B cell (primary cell): Measurements from ENCODE around the gene CENPX. TPM values are rescaled to one million over a fixed set of nuclear protein-coding genes. Genes with fewer than 3 reads are reported as not detected.

ENCODE experiments used
- ATAC-seq: fragments of 200-7000 bp; cut with Tn5 transposase; one replicate; pipeline ENCODE4 v1.10.0; 2021; ENCODE audit warnings: low read depth, mild to moderate bottlenecking, moderate number of reproducible peaks, moderate library complexity
- CTCF ChIA-PET: fragments of 350-600 bp; sonication (Branson Sonifier 250); formaldehyde crosslinking; loops from one replicate; lab custom pipeline; 2021; ENCODE audit warnings: antibody characterized with exemption, inconsistent platforms; lab: Charles Lee
- POLR2A ChIA-PET: fragments of 350-600 bp; sonication (Branson Sonifier 250); formaldehyde crosslinking; loops from one replicate; lab custom pipeline; 2021; ENCODE audit warnings: antibody characterized with exemption; lab: Charles Lee
- DNase-seq: peaks from one replicate; pipeline ENCODE4 v3.0.0; 2013
- H2AFZ ChIP-seq: 2 replicates; pipeline ENCODE4 v1.6.1; 2012; ENCODE audit warnings: mild to moderate bottlenecking, low read depth, low read length; ENCODE audit not compliant: insufficient read depth, poor library complexity, severe bottlenecking
- H3K27ac ChIP-seq, 2 donors: 1 replicate in 1 of 2; 2 replicates in 1 of 2; pipeline ENCODE4 v1.5.1; 2012 to 2013; ENCODE audit warnings: low read length in 2 of 2, mild to moderate bottlenecking in 2 of 2, moderate library complexity in 1 of 2
- H3K27me3 ChIP-seq, 4 experiments: fragments of 200-600 bp in 1 of 4; sonication (generic) in 1 of 4; replicated peaks in 1 of 4; 1 replicate in 2 of 4; 2 replicates in 2 of 4; pipeline versions ENCODE4 v1.6.1 to v1.7.0; 2013 to 2016; ENCODE audit warnings: low read length in 3 of 4, mild to moderate bottlenecking in 2 of 4, mixed read lengths in 1 of 4, moderate library complexity in 1 of 4; ENCODE audit not compliant: insufficient read depth in 4 of 4, control insufficient read depth in 3 of 4; ENCODE audit errors: control extremely low read depth in 1 of 4
- H3K36me3 ChIP-seq, 2 experiments: replicated peaks in 1 of 2; 1 replicate in 1 of 2; 2 replicates in 1 of 2; pipeline versions ENCODE4 v1.6.1 to v1.7.1; 2013; ENCODE audit warnings: low read length in 1 of 2; ENCODE audit not compliant: insufficient read depth in 2 of 2, control insufficient read depth in 1 of 2; ENCODE audit errors: control extremely low read depth in 1 of 2, extremely low read depth in 1 of 2
- H3K4me1 ChIP-seq, 2 donors: fragments of 200-600 bp in 1 of 2; sonication (generic) in 1 of 2; 1 replicate in 1 of 2; 2 replicates in 1 of 2; pipeline versions ENCODE4 v1.5.1 to v1.6.1; 2013 to 2017; ENCODE audit warnings: low read length in 2 of 2; ENCODE audit not compliant: control insufficient read depth in 2 of 2, insufficient read depth in 2 of 2
- H3K4me2 ChIP-seq: replicated peaks from 2 replicates; pipeline ENCODE3; 2012; ENCODE audit warnings: mild to moderate bottlenecking, low read depth, low read length; ENCODE audit not compliant: poor library complexity, severe bottlenecking
- H3K4me3 ChIP-seq, 5 experiments: fragments of 200-600 bp in 1 of 5; sonication (generic) in 1 of 5; 1 replicate in 3 of 5; 2 replicates in 2 of 5; pipeline versions ENCODE4 v1.5.1 to v1.7.0; 2011 to 2016; ENCODE audit warnings: low read length in 4 of 5, mild to moderate bottlenecking in 4 of 5, low read depth in 2 of 5, control low read depth in 1 of 5, moderate library complexity in 1 of 5; ENCODE audit not compliant: insufficient read depth in 1 of 5; ENCODE audit errors: control extremely low read depth in 1 of 5, extremely low read depth in 1 of 5
- H3K79me2 ChIP-seq: fragments of 200-600 bp; sonication (generic); one replicate; pipeline ENCODE4 v1.6.0; 2016; ENCODE audit warnings: low read length; ENCODE audit not compliant: control insufficient read depth, insufficient read depth
- H3K9ac ChIP-seq: fragments of 200-600 bp; sonication (generic); 2 replicates; pipeline ENCODE4 v1.6.1; 2017; ENCODE audit warnings: mild to moderate bottlenecking, low read length, moderate library complexity
- H3K9me3 ChIP-seq, 3 donors: one replicate each; pipeline versions ENCODE4 v1.6.1 to v1.7.1; 2013; ENCODE audit warnings: low read length in 2 of 3; ENCODE audit not compliant: control insufficient read depth in 2 of 3, insufficient read depth in 1 of 3; ENCODE audit errors: control extremely low read depth in 1 of 3
- H4K20me1 ChIP-seq: 2 replicates; pipeline ENCODE4 v1.6.0; 2012; ENCODE audit warnings: mild to moderate bottlenecking, low read length; ENCODE audit not compliant: insufficient read depth, control insufficient read depth, poor library complexity, severe bottlenecking
- H3K27ac Mint-ChIP-seq: one replicate; pipeline ENCODE4 v1.8.0; 2021; ENCODE audit warnings: mixed read lengths
- H3K27me3 Mint-ChIP-seq: one replicate; pipeline ENCODE4 v1.8.0; 2021; ENCODE audit warnings: mixed read lengths
- H3K4me1 Mint-ChIP-seq: one replicate; pipeline ENCODE4 v1.8.0; 2021; ENCODE audit warnings: mixed read lengths
- H3K4me3 Mint-ChIP-seq: one replicate; pipeline ENCODE4 v1.8.0; 2021; ENCODE audit warnings: mixed read lengths
- H3K9me3 Mint-ChIP-seq: one replicate; pipeline ENCODE4 v1.8.0; 2022; ENCODE audit warnings: mixed read lengths; ENCODE audit not compliant: insufficient read depth
- CTCF ChIP-seq: fragments of 200-600 bp; IDR thresholded peaks from one replicate; pipeline ENCODE4 v1.8.0; 2022; ENCODE audit warnings: antibody characterized with exemption, mild to moderate bottlenecking
- EZH2 ChIP-seq: IDR thresholded peaks from 2 replicates; pipeline ENCODE4 v1.6.1; 2012; ENCODE audit warnings: borderline replicate concordance, low read depth, mild to moderate bottlenecking, moderate library complexity, low read length; ENCODE audit not compliant: insufficient read depth, poor library complexity, severe bottlenecking
- WGBS: methylation state at CpG from one replicate; pipeline ENCODE4 v1.1.5; 2013; ENCODE audit warnings: missing lambda C conversion rate; ENCODE audit not compliant: insufficient coverage; 5-methylcytosine and 5-hydroxymethylcytosine counted together
- intact Hi-C: fragments of 100-400 bp; cut with micrococcal nuclease; formaldehyde crosslinking; loops from one replicate; pipeline ENCODE4 v1.10.0; 2022
- polyA plus RNA-seq: library from polyadenylated mRNA; depleted of rRNA; stranded (reverse); fragments of >200 nt; gene quantifications from 2 replicates; pipeline ENCODE4 v1.2.3, GENCODE V29; 2012
- total RNA-seq, 2 donors: library from RNA; stranded (reverse); fragments of 120-200 nt in 1 of 2; gene quantifications; 1 replicate in 1 of 2; 2 replicates in 1 of 2; pipeline versions ENCODE4 v1.2.3 to v1.2.4, GENCODE V29; 2013 to 2022

Gene CENPX
- total and polyA plus RNA-seq, 2 donors (not counting 1 experiment from before 2014, with no cell fraction given) = 37.0 to 40.1 TPM

GRCh38 chr17:82053556-82054263 is 31.0 kb upstream of the CENPX start:
- H3K4me3 Mint-ChIP-seq = peak overlapping the region; percentile 80
- Histone ChIP-seq H3K79me2 (peaks cover 29% of the 10 kb centered on the region), H3K4me1 (peaks cover 20 to 34% of the 10 kb centered on the region in 2 donors), H3K9ac (no peak overlapping the region), H4K20me1 (peaks cover 19% of the 10 kb centered on the region), H3K4me2 (no peak overlapping the region), H2AFZ (no peak overlapping the region), H3K27ac (no peak overlapping the region), H3K36me3 (peaks cover 0 to 30% of the 10 kb centered on the region in 2 experiments), H3K9me3 (no peaks in the 10 kb centered on the region), H3K27me3 (no peaks in the 10 kb centered on the region), H3K4me3 (no peak overlapping the region)
- peak overlapping the region; percentile 15 for H3K27ac Mint-ChIP-seq
- no peak for DNase-seq
- 98% methylated on average over 28 of the region's 28 CpGs for WGBS
- H3K4me1 Mint-ChIP-seq = peaks cover 11% of the 10 kb centered on the region
- no peaks in the 10 kb centered on the region for H3K27me3 Mint-ChIP-seq
- no peak for ATAC-seq
- TF ChIP-seq CTCF (no peak), EZH2 (no peak)
- ChIA-PET CTCF (interaction anchor here (1.6 kb wide), 1 partner anchor 94 kb away, joined by 4 read pairs; no protein-coding TSS in a partner anchor), POLR2A (interaction anchor here (1.9 kb wide), 1 partner anchor 16 kb away, joined by 6 read pairs; the partner anchor contains the start of gene DCXR)
- intact Hi-C loops = no loop called here
- H3K9me3 Mint-ChIP-seq = no peaks in the 10 kb centered on the region

- Histone ChIP-seq H2AFZ (no peak overlapping the region), H4K20me1 (peaks cover 19% of the 10 kb centered on the region), H3K27me3 (no peaks in the 10 kb centered on the region), H3K9me3 (no peaks in the 10 kb centered on the region), H3K4me3 (no peak overlapping the region), H3K27ac (no peak overlapping the region), H3K4me2 (peak overlapping the region; percentile 99), H3K4me1 (peaks cover 20 to 34% of the 10 kb centered on the region in 2 donors), H3K36me3 (peaks cover 0 to 31% of the 10 kb centered on the region in 2 experiments), H3K79me2 (peaks cover 29% of the 10 kb centered on the region), H3K9ac (no peak overlapping the region)
- ChIA-PET POLR2A (interaction anchor here (1.9 kb wide), 1 partner anchor 15 kb away, joined by 6 read pairs; the partner anchor contains the start of gene DCXR), CTCF (no interaction called here)
- no peak for TF ChIP-seq CTCF
- no peak for TF ChIP-seq EZH2
- 96% methylated on average over 19 of the region's 19 CpGs for WGBS
- ATAC-seq (no peak), DNase-seq (no peak)
- Mint-ChIP-seq H3K4me3 (peak overlapping the region; percentile 80), H3K27me3 (no peaks in the 10 kb centered on the region), H3K9me3 (no peaks in the 10 kb centered on the region), H3K4me1 (peaks cover 11% of the 10 kb centered on the region), H3K27ac (peak overlapping the region; percentile 15)
- intact Hi-C loops = no loop called here
Measured at GRCh38 chr17:82053130-82053529, 30.5 kb upstream of the CENPX start.
